B cell (primary cell): ENCODE results near the gene COX5B. TPM values are rescaled to one million over a fixed set of nuclear protein-coding genes. Genes with fewer than 3 reads are reported as not detected.

Experiments used
- ATAC-seq: fragments of 200-7000 bp; cut with Tn5 transposase; one replicate; pipeline ENCODE4 v1.10.0; 2021; ENCODE audit warnings: low read depth, mild to moderate bottlenecking, moderate number of reproducible peaks, moderate library complexity
- CTCF ChIA-PET: fragments of 350-600 bp; sonication (Branson Sonifier 250); formaldehyde crosslinking; loops from one replicate; lab custom pipeline; 2021; ENCODE audit warnings: antibody characterized with exemption, inconsistent platforms; lab: Charles Lee
- POLR2A ChIA-PET: fragments of 350-600 bp; sonication (Branson Sonifier 250); formaldehyde crosslinking; loops from one replicate; lab custom pipeline; 2021; ENCODE audit warnings: antibody characterized with exemption; lab: Charles Lee
- DNase-seq: peaks from one replicate; pipeline ENCODE4 v3.0.0; 2013
- H2AFZ ChIP-seq: 2 replicates; pipeline ENCODE4 v1.6.1; 2012; ENCODE audit warnings: mild to moderate bottlenecking, low read depth, low read length; ENCODE audit not compliant: insufficient read depth, poor library complexity, severe bottlenecking
- H3K27ac ChIP-seq, 2 donors: 1 replicate in 1 of 2; 2 replicates in 1 of 2; pipeline ENCODE4 v1.5.1; 2012 to 2013; ENCODE audit warnings: low read length in 2 of 2, mild to moderate bottlenecking in 2 of 2, moderate library complexity in 1 of 2
- H3K27me3 ChIP-seq, 4 experiments: fragments of 200-600 bp in 1 of 4; sonication (generic) in 1 of 4; replicated peaks in 1 of 4; 1 replicate in 2 of 4; 2 replicates in 2 of 4; pipeline versions ENCODE4 v1.6.1 to v1.7.0; 2013 to 2016; ENCODE audit warnings: low read length in 3 of 4, mild to moderate bottlenecking in 2 of 4, mixed read lengths in 1 of 4, moderate library complexity in 1 of 4; ENCODE audit not compliant: insufficient read depth in 4 of 4, control insufficient read depth in 3 of 4; ENCODE audit errors: control extremely low read depth in 1 of 4
- H3K36me3 ChIP-seq, 2 experiments: replicated peaks in 1 of 2; 1 replicate in 1 of 2; 2 replicates in 1 of 2; pipeline versions ENCODE4 v1.6.1 to v1.7.1; 2013; ENCODE audit warnings: low read length in 1 of 2; ENCODE audit not compliant: insufficient read depth in 2 of 2, control insufficient read depth in 1 of 2; ENCODE audit errors: control extremely low read depth in 1 of 2, extremely low read depth in 1 of 2
- H3K4me1 ChIP-seq, 2 donors: fragments of 200-600 bp in 1 of 2; sonication (generic) in 1 of 2; 1 replicate in 1 of 2; 2 replicates in 1 of 2; pipeline versions ENCODE4 v1.5.1 to v1.6.1; 2013 to 2017; ENCODE audit warnings: low read length in 2 of 2; ENCODE audit not compliant: control insufficient read depth in 2 of 2, insufficient read depth in 2 of 2
- H3K4me2 ChIP-seq: replicated peaks from 2 replicates; pipeline ENCODE3; 2012; ENCODE audit warnings: mild to moderate bottlenecking, low read depth, low read length; ENCODE audit not compliant: poor library complexity, severe bottlenecking
- H3K4me3 ChIP-seq, 5 experiments: fragments of 200-600 bp in 1 of 5; sonication (generic) in 1 of 5; 1 replicate in 3 of 5; 2 replicates in 2 of 5; pipeline versions ENCODE4 v1.5.1 to v1.7.0; 2011 to 2016; ENCODE audit warnings: low read length in 4 of 5, mild to moderate bottlenecking in 4 of 5, low read depth in 2 of 5, control low read depth in 1 of 5, moderate library complexity in 1 of 5; ENCODE audit not compliant: insufficient read depth in 1 of 5; ENCODE audit errors: control extremely low read depth in 1 of 5, extremely low read depth in 1 of 5
- H3K79me2 ChIP-seq: fragments of 200-600 bp; sonication (generic); one replicate; pipeline ENCODE4 v1.6.0; 2016; ENCODE audit warnings: low read length; ENCODE audit not compliant: control insufficient read depth, insufficient read depth
- H3K9ac ChIP-seq: fragments of 200-600 bp; sonication (generic); 2 replicates; pipeline ENCODE4 v1.6.1; 2017; ENCODE audit warnings: mild to moderate bottlenecking, low read length, moderate library complexity
- H3K9me3 ChIP-seq, 3 donors: one replicate each; pipeline versions ENCODE4 v1.6.1 to v1.7.1; 2013; ENCODE audit warnings: low read length in 2 of 3; ENCODE audit not compliant: control insufficient read depth in 2 of 3, insufficient read depth in 1 of 3; ENCODE audit errors: control extremely low read depth in 1 of 3
- H4K20me1 ChIP-seq: 2 replicates; pipeline ENCODE4 v1.6.0; 2012; ENCODE audit warnings: mild to moderate bottlenecking, low read length; ENCODE audit not compliant: insufficient read depth, control insufficient read depth, poor library complexity, severe bottlenecking
- H3K27ac Mint-ChIP-seq: one replicate; pipeline ENCODE4 v1.8.0; 2021; ENCODE audit warnings: mixed read lengths
- H3K27me3 Mint-ChIP-seq: one replicate; pipeline ENCODE4 v1.8.0; 2021; ENCODE audit warnings: mixed read lengths
- H3K4me1 Mint-ChIP-seq: one replicate; pipeline ENCODE4 v1.8.0; 2021; ENCODE audit warnings: mixed read lengths
- H3K4me3 Mint-ChIP-seq: one replicate; pipeline ENCODE4 v1.8.0; 2021; ENCODE audit warnings: mixed read lengths
- H3K9me3 Mint-ChIP-seq: one replicate; pipeline ENCODE4 v1.8.0; 2022; ENCODE audit warnings: mixed read lengths; ENCODE audit not compliant: insufficient read depth
- EZH2 ChIP-seq: IDR thresholded peaks from 2 replicates; pipeline ENCODE4 v1.6.1; 2012; ENCODE audit warnings: borderline replicate concordance, low read depth, mild to moderate bottlenecking, moderate library complexity, low read length; ENCODE audit not compliant: insufficient read depth, poor library complexity, severe bottlenecking
- WGBS: methylation state at CpG from one replicate; pipeline ENCODE4 v1.1.5; 2013; ENCODE audit warnings: missing lambda C conversion rate; ENCODE audit not compliant: insufficient coverage; 5-methylcytosine and 5-hydroxymethylcytosine counted together
- intact Hi-C: fragments of 100-400 bp; cut with micrococcal nuclease; formaldehyde crosslinking; loops from one replicate; pipeline ENCODE4 v1.10.0; 2022
- polyA plus RNA-seq: library from polyadenylated mRNA; depleted of rRNA; stranded (reverse); fragments of >200 nt; gene quantifications from 2 replicates; pipeline ENCODE4 v1.2.3, GENCODE V29; 2012
- total RNA-seq, 2 donors: library from RNA; stranded (reverse); fragments of 120-200 nt in 1 of 2; gene quantifications; 1 replicate in 1 of 2; 2 replicates in 1 of 2; pipeline versions ENCODE4 v1.2.3 to v1.2.4, GENCODE V29; 2013 to 2022
- TF ChIP-seq, protein P1 (sequence below): fragments of 200-600 bp; IDR thresholded peaks from one replicate; pipeline ENCODE4 v1.8.0; 2022; ENCODE audit warnings: antibody characterized with exemption, mild to moderate bottlenecking

Gene COX5B
- total and polyA plus RNA-seq, 2 donors (not counting 1 experiment from before 2014, with no cell fraction given): 111 to 164 TPM

GRCh38 chr2:97651114-97651513 is 5.3 kb downstream of the COX5B start:
- ChIA-PET CTCF (interaction anchor here (1.9 kb wide), 1 partner anchor 12 kb away, joined by 4 read pairs; no protein-coding TSS in a partner anchor), POLR2A (no interaction called here)
- no peaks in the 10 kb centered on the region for H3K27me3 Mint-ChIP-seq
- H3K4me3 Mint-ChIP-seq: no peak overlapping the region
- peaks cover 11% of the 10 kb centered on the region for H3K79me2 ChIP-seq
- no peaks in the 10 kb centered on the region for H3K27me3 ChIP-seq
- H3K27ac Mint-ChIP-seq: no peak overlapping the region
- no peak overlapping the region for H2AFZ ChIP-seq
- 96% methylated on average over 3 of the region's 4 CpGs for WGBS
- peaks cover 8% of the 10 kb centered on the region in 2 donors for H3K4me1 ChIP-seq
- intact Hi-C loops: no loop called here
- H3K27ac ChIP-seq: no peak overlapping the region
- H3K36me3 ChIP-seq: peaks cover 4 to 30% of the 10 kb centered on the region in 2 experiments
- ATAC-seq: no peak
- no peak overlapping the region for H3K9ac ChIP-seq
- peaks cover 12% of the 10 kb centered on the region for H3K4me1 Mint-ChIP-seq
- no peak for DNase-seq
- H4K20me1 ChIP-seq: peaks cover 11% of the 10 kb centered on the region
- H3K4me3 ChIP-seq: no peak overlapping the region
- H3K4me2 ChIP-seq: no peak overlapping the region
- H3K9me3 ChIP-seq: no peaks in the 10 kb centered on the region
- no peak for TF ChIP-seq EZH2
- TF ChIP-seq, protein P1, sequence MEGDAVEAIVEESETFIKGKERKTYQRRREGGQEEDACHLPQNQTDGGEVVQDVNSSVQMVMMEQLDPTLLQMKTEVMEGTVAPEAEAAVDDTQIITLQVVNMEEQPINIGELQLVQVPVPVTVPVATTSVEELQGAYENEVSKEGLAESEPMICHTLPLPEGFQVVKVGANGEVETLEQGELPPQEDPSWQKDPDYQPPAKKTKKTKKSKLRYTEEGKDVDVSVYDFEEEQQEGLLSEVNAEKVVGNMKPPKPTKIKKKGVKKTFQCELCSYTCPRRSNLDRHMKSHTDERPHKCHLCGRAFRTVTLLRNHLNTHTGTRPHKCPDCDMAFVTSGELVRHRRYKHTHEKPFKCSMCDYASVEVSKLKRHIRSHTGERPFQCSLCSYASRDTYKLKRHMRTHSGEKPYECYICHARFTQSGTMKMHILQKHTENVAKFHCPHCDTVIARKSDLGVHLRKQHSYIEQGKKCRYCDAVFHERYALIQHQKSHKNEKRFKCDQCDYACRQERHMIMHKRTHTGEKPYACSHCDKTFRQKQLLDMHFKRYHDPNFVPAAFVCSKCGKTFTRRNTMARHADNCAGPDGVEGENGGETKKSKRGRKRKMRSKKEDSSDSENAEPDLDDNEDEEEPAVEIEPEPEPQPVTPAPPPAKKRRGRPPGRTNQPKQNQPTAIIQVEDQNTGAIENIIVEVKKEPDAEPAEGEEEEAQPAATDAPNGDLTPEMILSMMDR: no peak
- H3K9me3 Mint-ChIP-seq: no peaks in the 10 kb centered on the region

GRCh38 chr2:97653473-97653872 is 7.6 kb downstream of the COX5B start:
- Histone ChIP-seq H3K9ac (no peak overlapping the region), H3K27ac (no peak overlapping the region), H3K4me2 (no peak overlapping the region), H3K4me3 (no peak overlapping the region), H3K27me3 (no peaks in the 10 kb centered on the region), H2AFZ (no peak overlapping the region), H3K9me3 (no peaks in the 10 kb centered on the region), H3K79me2 (no peaks in the 10 kb centered on the region), H3K4me1 (no peaks in the 10 kb centered on the region), H3K36me3 (peaks cover 0 to 35% of the 10 kb centered on the region in 2 experiments), H4K20me1 (no peaks in the 10 kb centered on the region)
- ATAC-seq: no peak
- Mint-ChIP-seq H3K27me3 (no peaks in the 10 kb centered on the region), H3K4me1 (peaks cover under 1% of the 10 kb centered on the region), H3K27ac (peak overlapping the region; percentile 5), H3K4me3 (no peak overlapping the region), H3K9me3 (no peaks in the 10 kb centered on the region)
- TF ChIP-seq, protein P1: no peak
- DNase-seq: no peak
- CTCF ChIA-PET: no interaction called here
- POLR2A ChIA-PET: interaction anchor here (0.7 kb wide), 1 partner anchor 9 kb away, joined by 3 read pairs; no protein-coding TSS in a partner anchor
- WGBS: 100% methylated on average over 2 of the region's 2 CpGs
- intact Hi-C loops: no loop called here
